Skeletal muscle tissue (tissue), 4 donors: ENCODE results near the gene KCNN4. TPM values are rescaled to one million over a fixed set of nuclear protein-coding genes. Genes with fewer than 3 reads are reported as not detected.
"Not testable (repeated sequence)": the region's sequence is repeated elsewhere in the genome, so short reads cannot be mapped to it uniquely, and the experiment has no call there.

ENCODE experiments used
- H3K27ac ChIP-seq: one replicate; pipeline ENCODE4 v1.7.0; 2013; ENCODE audit warnings: mild to moderate bottlenecking, low read depth, low read length, inconsistent platforms
- H3K27me3 ChIP-seq, 3 donors: one replicate each; pipeline ENCODE4 v1.7.0; 2013; ENCODE audit warnings: low read length in 3 of 3; ENCODE audit not compliant: control insufficient read depth in 3 of 3, insufficient read depth in 3 of 3
- H3K36me3 ChIP-seq, 3 donors: one replicate each; pipeline ENCODE4 v1.7.0; 2013; ENCODE audit warnings: low read length in 3 of 3; ENCODE audit not compliant: control insufficient read depth in 3 of 3, insufficient read depth in 3 of 3
- H3K4me1 ChIP-seq, 3 donors: one replicate each; pipeline ENCODE4 v1.7.0; 2013; ENCODE audit warnings: low read length in 3 of 3, mild to moderate bottlenecking in 3 of 3; ENCODE audit not compliant: control insufficient read depth in 3 of 3, insufficient read depth in 3 of 3
- H3K4me3 ChIP-seq, 3 donors: one replicate each; pipeline ENCODE4 v1.7.0; 2013; ENCODE audit warnings: low read length in 3 of 3
- H3K9ac ChIP-seq, 3 donors: one replicate each; pipeline ENCODE4 v1.7.0; 2013; ENCODE audit warnings: low read length in 3 of 3, mild to moderate bottlenecking in 3 of 3, moderate library complexity in 2 of 3, low read depth in 1 of 3
- H3K9me3 ChIP-seq, 3 donors: one replicate each; pipeline ENCODE4 v1.7.0; 2013; ENCODE audit warnings: low read length in 3 of 3; ENCODE audit not compliant: control insufficient read depth in 3 of 3
- total RNA-seq: library from RNA; depleted of rRNA; stranded (reverse); fragments of >200 nt; gene quantifications from one replicate; pipeline ENCODE4 v1.2.3, GENCODE V29; 2014
- donor health status: Osteomylitis.

Gene KCNN4
- total RNA-seq, 1 donor from 2014 or later, result 1.0 TPM

GRCh38 chr19:43777163-43777695 lies 3.5 kb downstream of the KCNN4 start:
- H3K9ac ChIP-seq, result no peak overlapping the region
- no peak overlapping the region for H3K27ac ChIP-seq

GRCh38 chr19:43776286-43776685 lies 4.5 kb downstream of the KCNN4 start:
- no peak overlapping the region for H3K27ac ChIP-seq
- no peak overlapping the region for H3K4me3 ChIP-seq
- peaks cover 11 to 13% (median 13%) of the 10 kb centered on the region in 3 donors for H3K4me1 ChIP-seq
- no peaks in the 10 kb centered on the region for H3K9me3 ChIP-seq
- H3K36me3 ChIP-seq, result no peaks in the 10 kb centered on the region
- H3K9ac ChIP-seq, result no peak overlapping the region
- peaks cover 3 to 21% (median 13%) of the 10 kb centered on the region in 3 donors for H3K27me3 ChIP-seq

More at GRCh38 chr19:43777163-43777695, 3.5 kb downstream of the KCNN4 start:
- Histone ChIP-seq H3K4me3 (no peak overlapping the region), H3K27me3 (peaks cover 10 to 28% (median 16%) of the 10 kb centered on the region in 3 donors), H3K4me1 (peaks cover 11 to 13% (median 13%) of the 10 kb centered on the region in 3 donors), H3K9me3 (no peaks in the 10 kb centered on the region), H3K36me3 (no peaks in the 10 kb centered on the region)

- H3K27me3 ChIP-seq, result peaks cover 0 to 20% (median 10%) of the 10 kb centered on the region in 3 donors
- no peaks in the 10 kb centered on the region for H3K9me3 ChIP-seq
- no peak overlapping the region for H3K27ac ChIP-seq
- peaks cover 11 to 13% (median 13%) of the 10 kb centered on the region in 3 donors for H3K4me1 ChIP-seq
- no peak overlapping the region for H3K9ac ChIP-seq
- no peaks in the 10 kb centered on the region for H3K36me3 ChIP-seq
- H3K4me3 ChIP-seq, result no peak overlapping the region
Observed at GRCh38 chr19:43775299-43775890, 5.4 kb downstream of the KCNN4 start.

- Histone ChIP-seq H3K27me3 (peaks cover 0 to 23% (median 10%) of the 10 kb centered on the region in 3 donors), H3K9ac (peak overlapping the region in 1 of 3 donors; percentile 50), H3K4me3 (peak overlapping the region; percentile 36 to 67 (median 48)), H3K4me1 (peaks cover 11 to 13% (median 13%) of the 10 kb centered on the region in 3 donors)
- not testable (repeated sequence) for H3K9me3 ChIP-seq, H3K36me3 ChIP-seq, H3K27ac ChIP-seq
Observed at GRCh38 chr19:43774940-43775258, 5.9 kb downstream of the KCNN4 start.

GRCh38 chr19:43774103-43774939 lies 6.5 kb downstream of the KCNN4 start:
- Histone ChIP-seq H3K4me1 (peaks cover 9 to 13% (median 9%) of the 10 kb centered on the region in 3 donors), H3K27me3 (peaks cover 0 to 23% (median 10%) of the 10 kb centered on the region in 3 donors), H3K4me3 (peak overlapping the region; percentile 36 to 67 (median 48)), H3K36me3 (no peaks in the 10 kb centered on the region), H3K27ac (no peak overlapping the region), H3K9ac (peak overlapping the region in 2 of 3 donors; percentile 51 to 78), H3K9me3 (no peaks in the 10 kb centered on the region)

- Histone ChIP-seq H3K27me3 (peaks cover 0 to 23% (median 10%) of the 10 kb centered on the region in 3 donors), H3K27ac (no peak overlapping the region), H3K4me3 (peak overlapping the region in 1 of 3 donors; percentile 67)
Observed at GRCh38 chr19:43773725-43774102, 7.1 kb downstream of the KCNN4 start.

GRCh38 chr19:43769256-43769655 lies 11.5 kb downstream of the KCNN4 start:
- H3K4me1 ChIP-seq, result peaks cover 4 to 24% (median 4%) of the 10 kb centered on the region in 3 donors
- no peak overlapping the region for H3K4me3 ChIP-seq
- H3K36me3 ChIP-seq, result no peaks in the 10 kb centered on the region
- H3K9me3 ChIP-seq, result no peaks in the 10 kb centered on the region
- H3K27ac ChIP-seq, result no peak overlapping the region
- peaks cover 0 to 20% (median 5%) of the 10 kb centered on the region in 3 donors for H3K27me3 ChIP-seq
- H3K9ac ChIP-seq, result no peak overlapping the region

More at GRCh38 chr19:43773725-43774102, 7.1 kb downstream of the KCNN4 start:
- no peaks in the 10 kb centered on the region for H3K36me3 ChIP-seq
- H3K4me1 ChIP-seq, result peaks cover 9 to 10% (median 9%) of the 10 kb centered on the region in 3 donors
- H3K9ac ChIP-seq, result no peak overlapping the region
- H3K9me3 ChIP-seq, result no peaks in the 10 kb centered on the region

- Histone ChIP-seq H3K27me3 (peaks cover 0 to 12% (median 2%) of the 10 kb centered on the region in 3 donors), H3K36me3 (no peaks in the 10 kb centered on the region), H3K9me3 (no peaks in the 10 kb centered on the region), H3K4me3 (no peak overlapping the region), H3K4me1 (peaks cover 0 to 18% (median 2%) of the 10 kb centered on the region in 3 donors), H3K27ac (no peak overlapping the region), H3K9ac (no peak overlapping the region)
Observed at GRCh38 chr19:43768273-43769050, 12.3 kb downstream of the KCNN4 start.

GRCh38 chr19:43767818-43768217 lies 13.0 kb downstream of the KCNN4 start:
- H3K36me3 ChIP-seq, result no peaks in the 10 kb centered on the region
- no peak overlapping the region for H3K9ac ChIP-seq
- no peaks in the 10 kb centered on the region for H3K9me3 ChIP-seq
- peaks cover 0 to 18% (median 2%) of the 10 kb centered on the region in 3 donors for H3K4me1 ChIP-seq
- H3K27me3 ChIP-seq, result peaks cover 0 to 7% (median 0%) of the 10 kb centered on the region in 3 donors
- H3K4me3 ChIP-seq, result no peak overlapping the region
- H3K27ac ChIP-seq, result no peak overlapping the region
